ENCODE measurements around the gene MS4A4E.
A peak's percentile ranks its signal among the peaks of the same experiment; 100 is the strongest.
"Not testable (repeated sequence)": the region's sequence is repeated elsewhere in the genome, so short reads cannot be mapped to it uniquely, and the experiment has no call there.

The MS4A4E gene

GRCh38 chr11:60251485-60252212, 8.7 kb upstream of the MS4A4E start:
- ATAC-seq (no peak), DNase-seq (ENCODE audit: low spot score in 2 of 2) (no peak)
- Mint-ChIP-seq H3K4me3 (no peak overlapping the region), H3K9me3 (peaks cover 5% of the 10 kb centered on the region), H3K27ac (no peak overlapping the region), H3K36me3 (no peaks in the 10 kb centered on the region), H3K4me1 (no peaks in the 10 kb centered on the region)

DNA sequence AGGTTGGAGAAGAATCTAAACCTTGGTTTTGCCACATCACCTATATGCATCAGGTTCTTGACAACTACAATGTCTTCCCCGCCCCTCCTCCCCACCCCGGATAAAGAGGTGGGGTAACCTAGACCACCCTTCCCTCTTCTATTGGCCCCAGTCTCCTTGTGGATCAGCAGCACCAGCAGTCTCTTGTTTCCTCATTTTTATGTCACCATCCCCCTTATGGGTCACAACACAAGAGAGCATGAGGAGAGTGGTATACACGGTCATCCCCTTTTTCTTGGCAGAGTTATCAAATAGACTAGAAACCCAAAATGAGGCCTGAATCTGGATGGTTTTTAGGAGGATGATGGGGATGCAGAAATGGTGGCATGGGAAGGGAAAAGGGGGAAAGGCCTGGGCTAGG, 1.2 kb downstream of the MS4A4E start:
- no peak overlapping the region for H3K4me3 Mint-ChIP-seq
- ATAC-seq (no peak), DNase-seq (ENCODE audit: low spot score in 2 of 2) (no peak)
- H3K4me1 Mint-ChIP-seq: no peaks in the 10 kb centered on the region
- H3K9me3 Mint-ChIP-seq: no peaks in the 10 kb centered on the region
- H3K36me3 Mint-ChIP-seq: no peaks in the 10 kb centered on the region
- H3K27ac Mint-ChIP-seq: no peak overlapping the region

GRCh38 chr11:60240662-60241061, 2.3 kb downstream of the MS4A4E start:
- H3K4me3 Mint-ChIP-seq: no peak overlapping the region
- H3K36me3 Mint-ChIP-seq: no peaks in the 10 kb centered on the region
- no peak overlapping the region for H3K27ac Mint-ChIP-seq
- H3K4me1 Mint-ChIP-seq: no peaks in the 10 kb centered on the region
- no peaks in the 10 kb centered on the region for H3K9me3 Mint-ChIP-seq
- DNase-seq (ENCODE audit: low spot score in 2 of 2) (no peak), ATAC-seq (no peak)

DNA sequence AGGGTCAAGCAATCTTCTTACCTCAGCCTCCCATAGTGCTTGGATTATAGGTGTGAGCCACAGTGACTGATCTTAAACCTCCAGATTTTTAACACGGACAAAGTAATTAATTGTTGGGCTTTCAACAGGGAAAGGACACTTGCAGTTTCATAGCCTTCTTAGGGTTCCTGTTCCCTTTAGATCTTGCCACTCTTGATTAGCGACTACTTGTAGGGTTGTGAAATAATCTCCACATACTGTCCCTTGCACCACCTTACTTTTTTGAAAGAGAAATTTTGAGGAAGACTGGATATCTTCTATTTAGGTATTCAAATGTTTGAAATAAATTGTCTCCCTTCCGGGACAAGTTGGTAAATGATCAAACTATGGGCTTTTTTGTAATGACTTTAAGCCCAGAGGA, 7.6 kb downstream of the MS4A4E start:
- no peak for DNase-seq (ENCODE audit: low spot score in 2 of 2)
- H3K4me3 Mint-ChIP-seq: no peak overlapping the region
- no peaks in the 10 kb centered on the region for H3K4me1 Mint-ChIP-seq
- H3K36me3 Mint-ChIP-seq: no peaks in the 10 kb centered on the region
- H3K9me3 Mint-ChIP-seq: no peaks in the 10 kb centered on the region
- ATAC-seq: no peak
- no peak overlapping the region for H3K27ac Mint-ChIP-seq

DNA sequence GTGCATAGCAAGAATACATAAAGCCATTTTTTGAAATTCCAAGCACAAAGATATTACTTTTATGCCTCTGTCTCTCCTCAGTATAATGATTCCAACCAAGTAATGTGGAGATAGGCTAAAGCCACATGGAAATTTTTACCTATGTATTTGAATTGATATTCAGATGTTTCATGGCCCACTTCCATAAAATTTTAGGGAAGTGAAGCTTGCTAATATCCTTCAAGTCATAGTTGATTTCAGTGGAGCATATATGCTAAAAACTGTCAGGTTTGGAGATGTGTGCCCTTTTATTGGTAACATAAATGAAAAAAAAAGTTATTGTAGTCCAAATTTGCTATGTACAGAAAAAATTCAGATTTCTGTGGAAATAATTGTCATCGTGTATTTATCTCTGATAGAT, 12.3 kb downstream of the MS4A4E start:
- Mint-ChIP-seq H3K36me3 (no peaks in the 10 kb centered on the region), H3K4me3 (no peak overlapping the region), H3K9me3 (no peaks in the 10 kb centered on the region), H3K4me1 (no peaks in the 10 kb centered on the region), H3K27ac (no peak overlapping the region)
- no peak for DNase-seq (ENCODE audit: low spot score in 2 of 2)
- ATAC-seq: no peak

- Mint-ChIP-seq H3K27ac (no peak overlapping the region), H3K9me3 (no peaks in the 10 kb centered on the region), H3K4me3 (no peak overlapping the region), H3K4me1 (no peaks in the 10 kb centered on the region), H3K36me3 (no peaks in the 10 kb centered on the region)
- no peak for ATAC-seq
- DNase-seq (ENCODE audit: low spot score in 2 of 2): no peak
These were observed 20.8 kb downstream of the MS4A4E start for GRCh38 chr11:60222141-60222540.

DNA sequence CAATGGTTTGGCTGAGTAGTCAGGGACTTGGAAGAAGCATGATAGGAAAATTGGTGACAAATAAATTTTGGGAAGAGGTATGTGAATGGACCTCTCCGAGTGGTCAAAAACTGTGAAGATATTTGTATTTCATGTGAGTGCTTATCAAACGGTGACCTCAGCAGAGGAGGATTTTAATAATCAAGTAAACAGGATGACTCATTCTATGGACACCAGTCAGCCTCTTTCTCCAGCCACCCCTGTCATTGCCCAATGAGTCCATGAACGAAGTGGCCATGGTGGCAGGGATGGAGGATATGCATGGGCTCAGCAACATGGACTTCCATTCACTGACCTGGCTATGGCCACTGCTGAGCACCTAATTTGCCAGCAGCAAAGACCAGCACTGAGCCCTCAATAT, 21.2 kb downstream of the MS4A4E start:
- no peaks in the 10 kb centered on the region for H3K9me3 Mint-ChIP-seq
- no peak overlapping the region for H3K27ac Mint-ChIP-seq
- DNase-seq (ENCODE audit: low spot score in 2 of 2): no peak
- H3K4me3 Mint-ChIP-seq: no peak overlapping the region
- ATAC-seq: no peak
- no peaks in the 10 kb centered on the region for H3K36me3 Mint-ChIP-seq
- H3K4me1 Mint-ChIP-seq: no peaks in the 10 kb centered on the region

GRCh38 chr11:60221181-60221580, 21.8 kb downstream of the MS4A4E start:
- H3K9me3 Mint-ChIP-seq: no peaks in the 10 kb centered on the region
- H3K36me3 Mint-ChIP-seq: no peaks in the 10 kb centered on the region
- ATAC-seq: no peak
- DNase-seq (ENCODE audit: low spot score in 2 of 2): no peak
- no peak overlapping the region for H3K27ac Mint-ChIP-seq
- no peak overlapping the region for H3K4me3 Mint-ChIP-seq
- H3K4me1 Mint-ChIP-seq: no peaks in the 10 kb centered on the region

DNA sequence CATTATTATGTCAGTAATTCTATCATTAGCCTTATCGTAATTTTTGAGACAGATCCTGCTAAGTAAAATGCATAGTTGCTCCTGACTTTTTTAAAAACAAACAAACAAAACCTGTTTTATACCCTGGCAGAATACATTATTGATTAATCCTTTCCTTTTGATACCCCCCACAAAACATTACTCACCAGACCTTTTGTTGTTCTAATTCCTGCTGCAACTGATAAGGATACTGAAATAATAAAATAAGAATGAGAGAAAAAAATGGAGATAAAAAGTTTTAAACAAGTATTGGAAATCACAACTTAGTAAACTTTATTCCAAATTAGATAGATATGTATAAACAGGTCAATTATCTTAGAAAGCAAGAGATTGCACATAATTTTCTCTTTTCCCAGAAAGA, 28.6 kb downstream of the MS4A4E start:
- no peak for ATAC-seq
- no peaks in the 10 kb centered on the region for H3K9me3 Mint-ChIP-seq
- DNase-seq (ENCODE audit: low spot score in 2 of 2): no peak
- no peak overlapping the region for H3K4me3 Mint-ChIP-seq
- no peak overlapping the region for H3K27ac Mint-ChIP-seq
- H3K36me3 Mint-ChIP-seq: no peaks in the 10 kb centered on the region
- H3K4me1 Mint-ChIP-seq: no peaks in the 10 kb centered on the region

GRCh38 chr11:60211206-60211605, 31.7 kb downstream of the MS4A4E start:
- Mint-ChIP-seq H3K36me3 (no peaks in the 10 kb centered on the region), H3K4me1 (no peaks in the 10 kb centered on the region), H3K4me3 (no peak overlapping the region), H3K9me3 (no peaks in the 10 kb centered on the region), H3K27ac (no peak overlapping the region)
- no peak for DNase-seq (ENCODE audit: low spot score in 2 of 2)
- ATAC-seq: no peak

- Mint-ChIP-seq H3K4me3 (no peak overlapping the region), H3K36me3 (no peaks in the 10 kb centered on the region), H3K9me3 (no peaks in the 10 kb centered on the region), H3K4me1 (no peaks in the 10 kb centered on the region), H3K27ac (no peak overlapping the region)
- DNase-seq (ENCODE audit: low spot score in 2 of 2): no peak
- no peak for ATAC-seq
These were observed 33.0 kb downstream of the MS4A4E start for GRCh38 chr11:60209977-60210376.

- no peak for DNase-seq (ENCODE audit: low spot score in 2 of 2)
- Mint-ChIP-seq H3K9me3 (no peaks in the 10 kb centered on the region), H3K36me3 (no peaks in the 10 kb centered on the region), H3K27ac (no peak overlapping the region), H3K4me1 (no peaks in the 10 kb centered on the region), H3K4me3 (no peak overlapping the region)
- no peak for ATAC-seq
These were observed 34.0 kb downstream of the MS4A4E start for GRCh38 chr11:60208951-60209350.

DNA sequence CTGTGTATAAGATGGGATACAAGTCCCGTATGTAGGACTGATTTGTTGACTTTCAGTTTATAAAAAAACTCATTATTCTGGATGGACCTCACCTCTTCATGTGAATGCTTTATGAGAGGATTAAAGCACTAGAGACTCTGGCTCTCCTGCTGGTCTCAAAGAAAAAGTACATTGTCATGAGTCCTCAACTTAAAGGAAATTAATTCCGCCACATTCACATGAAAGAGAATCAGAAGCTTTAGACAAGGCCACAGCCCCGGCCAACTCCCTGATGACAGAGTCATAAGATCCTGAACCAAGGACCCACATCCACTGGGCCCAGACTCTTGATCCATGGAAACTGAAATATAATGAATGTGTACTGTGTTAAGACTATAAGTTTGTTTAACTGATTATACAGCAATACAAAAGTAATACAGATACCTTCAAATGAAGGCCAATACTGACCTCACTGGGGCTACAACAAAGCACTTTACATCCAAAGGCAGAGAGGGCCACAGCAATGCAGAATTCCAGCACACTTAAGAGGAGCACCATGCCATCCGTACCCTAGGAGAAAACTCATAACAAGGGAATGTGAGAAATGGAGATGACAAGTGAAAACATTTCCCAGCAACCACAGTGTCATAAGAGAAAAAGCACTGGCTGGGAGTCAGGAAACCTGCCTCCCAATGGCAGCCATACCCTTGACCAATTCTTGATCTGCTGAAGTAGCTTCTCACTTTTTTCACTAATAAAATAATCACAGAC, 34.6 kb downstream of the MS4A4E start:
- no peak overlapping the region for H3K27ac Mint-ChIP-seq
- H3K4me3 Mint-ChIP-seq: no peak overlapping the region
- no peaks in the 10 kb centered on the region for H3K4me1 Mint-ChIP-seq
- ATAC-seq (no peak), DNase-seq (ENCODE audit: low spot score in 2 of 2) (no peak)
- no peaks in the 10 kb centered on the region for H3K36me3 Mint-ChIP-seq
- no peaks in the 10 kb centered on the region for H3K9me3 Mint-ChIP-seq

GRCh38 chr11:60206616-60207015, 36.3 kb downstream of the MS4A4E start:
- peak; percentile 86 for ATAC-seq

GRCh38 chr11:60204922-60205321, 38.0 kb downstream of the MS4A4E start:
- DNase-seq (ENCODE audit: low spot score in 2 of 2) (no peak), ATAC-seq (peak; percentile 43)
- H3K9me3 Mint-ChIP-seq: no peaks in the 10 kb centered on the region
- no peaks in the 10 kb centered on the region for H3K4me1 Mint-ChIP-seq
- no peak overlapping the region for H3K27ac Mint-ChIP-seq
- no peak overlapping the region for H3K4me3 Mint-ChIP-seq
- H3K36me3 Mint-ChIP-seq: no peaks in the 10 kb centered on the region

More at GRCh38 chr11:60206616-60207015, 36.3 kb downstream of the MS4A4E start:
- Mint-ChIP-seq H3K9me3 (no peaks in the 10 kb centered on the region), H3K36me3 (no peaks in the 10 kb centered on the region), H3K4me1 (no peaks in the 10 kb centered on the region), H3K27ac (no peak overlapping the region), H3K4me3 (no peak overlapping the region)
- DNase-seq (ENCODE audit: low spot score in 2 of 2): no peak

DNA sequence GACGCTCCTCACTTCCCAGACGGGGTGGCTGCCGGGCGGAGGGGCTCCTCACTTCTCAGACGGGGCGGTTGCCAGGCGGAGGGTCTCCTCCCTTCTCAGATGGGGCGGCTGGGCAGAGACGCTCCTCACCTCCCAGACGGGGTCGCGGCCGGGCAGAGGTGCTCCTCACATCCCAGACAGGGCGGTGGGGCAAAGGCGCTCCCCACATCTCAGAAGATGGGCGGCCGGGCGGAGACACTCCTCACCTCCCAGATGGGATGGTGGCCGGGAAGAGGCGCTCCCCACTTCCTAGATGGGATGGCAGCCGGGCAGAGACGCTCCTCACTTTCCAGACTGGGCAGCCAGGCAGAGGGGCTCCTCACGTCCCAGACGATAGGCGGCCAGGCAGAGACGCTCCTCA, 41.6 kb downstream of the MS4A4E start:
- not testable (repeated sequence) for H3K27ac Mint-ChIP-seq, H3K9me3 Mint-ChIP-seq

More for the DNA sequence above, 41.6 kb downstream of the MS4A4E start:
- not testable (repeated sequence) for DNase-seq (ENCODE audit: low spot score in 2 of 2); H3K4me3 Mint-ChIP-seq; H3K36me3 Mint-ChIP-seq; ATAC-seq; H3K4me1 Mint-ChIP-seq

Measured in stimulated activated effector memory CD8-positive, alpha-beta T cell treated with anti-CD3 and anti-CD28 coated beads, Interleukin-12 subunit alpha, Interleukin-12 subunit beta, amount 100 ng/mL, for 72 hours (primary cell).